HCT116 (cell line): ENCODE data around the gene SNRPA. TPM values are rescaled to one million over a fixed set of nuclear protein-coding genes. Genes with fewer than 3 reads are reported as not detected.

ENCODE experiments used
- ATAC-seq: fragments of 200-7000 bp; cut with Tn5 transposase; 2 replicates; pipeline ENCODE4 v1.9.1; 2020; ENCODE audit warnings: mild to moderate bottlenecking, moderate library complexity
- BruUV-seq: library from RNA; stranded (reverse); fragments of 400-500 nt; replicated peaks from 2 replicates; lab custom pipeline; 2021; lab: Mats Ljungman, UMichigan
- CTCF ChIA-PET: fragments of 300-600 bp; sonication (Branson Sonifier 250); formaldehyde crosslinking; loops from one replicate; lab custom pipeline; 2021; ENCODE audit warnings: antibody characterized with exemption; lab: Charles Lee
- POLR2A ChIA-PET: fragments of 300-600, 350-600 bp; sonication (Branson Sonifier 250); formaldehyde crosslinking; loops from one replicate; lab custom pipeline; 2021; ENCODE audit warnings: antibody characterized with exemption; lab: Charles Lee
- RAD21 ChIA-PET, 2 experiments: fragments of 300-600 bp; sonication (Branson Sonifier 250); formaldehyde crosslinking; loops; one replicate each; lab custom pipeline; 2023; ENCODE audit warnings: low total read pairs in 2 of 2; ENCODE audit not compliant: uncharacterized antibody in 2 of 2, unreplicated experiment in 2 of 2, low non-redundant PET in 1 of 2; lab: Charles Lee
- DNase-seq: peaks from one replicate; pipeline ENCODE4 v3.0.0-alpha.2; 2010; ENCODE audit warnings: low read depth, low spot score
- H2AFZ ChIP-seq: fragments of 200-600 bp; shearing (Covaris generic), sonication (generic); 2 replicates; pipeline ENCODE4 v1.6.1; 2017; ENCODE audit warnings: low read depth, mixed run types, mixed read lengths, antibody characterized with exemption, low read length; ENCODE audit not compliant: poor library complexity, severe bottlenecking
- H3K27ac ChIP-seq: 2 replicates; pipeline ENCODE4 v1.5.1; 2012; ENCODE audit warnings: low read depth, low read length
- H3K27me3 ChIP-seq: fragments of 200-600 bp; sonication (generic); 2 replicates; pipeline ENCODE4 v1.6.1; 2016; ENCODE audit warnings: mixed run types, low read length, mixed read lengths; ENCODE audit not compliant: insufficient read depth
- H3K36me3 ChIP-seq, 2 experiments: fragments of 200-500 bp in 1 of 2; fragments of 200-600 bp in 1 of 2; sonication (Bioruptor generic) in 1 of 2; sonication (generic) in 1 of 2; 2 replicates each; pipeline versions ENCODE4 v1.5.1 to v1.6.1; 2014 to 2016; ENCODE audit warnings: low read length in 2 of 2, inconsistent platforms in 1 of 2, mixed read lengths in 1 of 2, mixed run types in 1 of 2; ENCODE audit not compliant: insufficient read depth in 2 of 2, control insufficient read depth in 1 of 2
- H3K4me1 ChIP-seq, 2 experiments: fragments of 200-600 bp in 1 of 2; sonication (generic) in 1 of 2; 2 replicates each; pipeline versions ENCODE4 v1.5.1 to v1.6.1; 2012 to 2017; ENCODE audit warnings: low read length in 2 of 2, inconsistent platforms in 1 of 2, mild to moderate bottlenecking in 1 of 2, mixed read lengths in 1 of 2, mixed run types in 1 of 2, moderate library complexity in 1 of 2; ENCODE audit not compliant: insufficient read depth in 2 of 2, control insufficient read depth in 1 of 2
- H3K4me2 ChIP-seq: fragments of 200-600 bp; sonication (generic); 2 replicates; pipeline ENCODE4 v1.6.1; 2017; ENCODE audit warnings: mixed run types, low read length, mixed read lengths
- H3K4me3 ChIP-seq, 2 experiments: fragments of 200-600 bp in 1 of 2; sonication (generic) in 1 of 2; replicated peaks in 1 of 2; 2 replicates each; pipeline ENCODE4 v1.5.1; 2011 to 2016; ENCODE audit warnings: low read length in 2 of 2, control low read depth in 1 of 2, low read depth in 1 of 2, mild to moderate bottlenecking in 1 of 2, mixed read lengths in 1 of 2, mixed run types in 1 of 2
- H3K79me2 ChIP-seq: fragments of 200-600 bp; sonication (generic); 2 replicates; pipeline ENCODE4 v1.6.1; 2017; ENCODE audit warnings: mild to moderate bottlenecking, mixed run types, low read length, moderate library complexity, mixed read lengths; ENCODE audit not compliant: insufficient read depth
- H3K9ac ChIP-seq: fragments of 200-600 bp; sonication (generic); 2 replicates; pipeline ENCODE4 v1.6.1; 2016; ENCODE audit warnings: low read length, mixed read lengths
- H3K9me2 ChIP-seq: fragments of 200-600 bp; sonication (generic), shearing (Covaris generic); 2 replicates; pipeline ENCODE4 v1.6.1; 2017; ENCODE audit warnings: mixed run types, mild to moderate bottlenecking, moderate library complexity; ENCODE audit not compliant: insufficient read depth
- H3K9me3 ChIP-seq, 2 experiments: fragments of 200-500 bp in 1 of 2; fragments of 200-600 bp in 1 of 2; sonication (Bioruptor generic) in 1 of 2; sonication (generic) in 1 of 2; 2 replicates each; pipeline ENCODE4 v1.6.1; 2014 to 2017; ENCODE audit warnings: low read length in 2 of 2, mixed read lengths in 2 of 2, inconsistent platforms in 1 of 2, low read depth in 1 of 2, mild to moderate bottlenecking in 1 of 2, mixed run types in 1 of 2, moderate library complexity in 1 of 2; ENCODE audit not compliant: control insufficient read depth in 1 of 2, insufficient read depth in 1 of 2
- H4K20me1 ChIP-seq: fragments of 200-600 bp; sonication (generic), shearing (Covaris generic); 2 replicates; pipeline ENCODE4 v1.6.1; 2017; ENCODE audit warnings: mixed run types, mild to moderate bottlenecking, moderate library complexity; ENCODE audit not compliant: insufficient read depth
- EGR1 ChIP-seq: IDR thresholded peaks from 2 replicates; pipeline ENCODE4 v1.6.1; 2012; ENCODE audit warnings: low read depth
- ELF1 ChIP-seq: IDR thresholded peaks from 2 replicates; pipeline ENCODE4 v1.6.1; 2012; ENCODE audit warnings: low read depth, borderline replicate concordance
- EZH2phosphoT487 ChIP-seq: fragments of 200-600 bp; IDR thresholded peaks from 2 replicates; pipeline ENCODE4 v1.6.1; 2018; ENCODE audit warnings: antibody characterized with exemption, borderline replicate concordance
- FOSL1 ChIP-seq: IDR thresholded peaks from 2 replicates; pipeline ENCODE4 v1.6.1; 2012; ENCODE audit warnings: low read depth
- JUND ChIP-seq: IDR thresholded peaks from 2 replicates; pipeline ENCODE4 v1.6.1; 2012
- POLR2A ChIP-seq: IDR thresholded peaks from 2 replicates; pipeline ENCODE4 v1.7.0; 2011; ENCODE audit warnings: borderline replicate concordance; ENCODE audit not compliant: insufficient read depth, insufficient read length; ENCODE audit errors: extremely low read depth
- POLR2AphosphoS5 ChIP-seq: IDR thresholded peaks from 2 replicates; pipeline ENCODE4 v1.6.1; 2011; ENCODE audit warnings: mild to moderate bottlenecking, low read depth, low read length, moderate library complexity
- SIN3A ChIP-seq: IDR thresholded peaks from 2 replicates; pipeline ENCODE4 v1.6.1; 2012; ENCODE audit warnings: low read depth
- SP1 ChIP-seq: IDR thresholded peaks from 2 replicates; pipeline ENCODE4 v1.6.1; 2012; ENCODE audit warnings: low read depth
- SRF ChIP-seq: IDR thresholded peaks from 2 replicates; pipeline ENCODE4 v1.6.1; 2012; ENCODE audit warnings: low read depth
- TCF7L2 ChIP-seq: IDR thresholded peaks from 2 replicates; pipeline ENCODE4 v1.7.0; 2011; ENCODE audit warnings: borderline replicate concordance, inconsistent platforms; ENCODE audit not compliant: insufficient read depth, insufficient read length; ENCODE audit errors: extremely low read depth
- YY1 ChIP-seq: IDR thresholded peaks from 2 replicates; pipeline ENCODE4 v1.6.1; 2011; ENCODE audit warnings: low read length, low read depth, moderate library complexity, mild to moderate bottlenecking; ENCODE audit not compliant: insufficient replicate concordance; ENCODE audit errors: extremely low read depth
- ZBTB33 ChIP-seq: IDR thresholded peaks from 2 replicates; pipeline ENCODE4 v1.6.1; 2011; ENCODE audit warnings: mild to moderate bottlenecking, low read length, moderate library complexity; ENCODE audit not compliant: insufficient replicate concordance; ENCODE audit errors: extremely low read depth
- ZFX ChIP-seq: fragments of 450-650 bp; IDR thresholded peaks from 2 replicates; pipeline ENCODE4 v1.6.1; 2017
- intact Hi-C: fragments of 100-400 bp; cut with micrococcal nuclease; formaldehyde crosslinking; loops from 2 replicates; pipeline ENCODE4 v1.10.0; 2022
- total RNA-seq: library from RNA; stranded (reverse); gene quantifications from one replicate; pipeline ENCODE4 v1.2.1, GENCODE V29; 2021; ENCODE audit not compliant: unreplicated experiment
- TF ChIP-seq, protein P1 (sequence below): IDR thresholded peaks from 2 replicates; pipeline ENCODE4 v1.6.1; 2012; ENCODE audit warnings: low read depth
- TF ChIP-seq, protein P2 (sequence below): IDR thresholded peaks from 2 replicates; pipeline ENCODE4 v1.6.1; 2012

SNRPA gene
- total RNA-seq, 1 experiment from 2014 or later, result 170 TPM

DNA sequence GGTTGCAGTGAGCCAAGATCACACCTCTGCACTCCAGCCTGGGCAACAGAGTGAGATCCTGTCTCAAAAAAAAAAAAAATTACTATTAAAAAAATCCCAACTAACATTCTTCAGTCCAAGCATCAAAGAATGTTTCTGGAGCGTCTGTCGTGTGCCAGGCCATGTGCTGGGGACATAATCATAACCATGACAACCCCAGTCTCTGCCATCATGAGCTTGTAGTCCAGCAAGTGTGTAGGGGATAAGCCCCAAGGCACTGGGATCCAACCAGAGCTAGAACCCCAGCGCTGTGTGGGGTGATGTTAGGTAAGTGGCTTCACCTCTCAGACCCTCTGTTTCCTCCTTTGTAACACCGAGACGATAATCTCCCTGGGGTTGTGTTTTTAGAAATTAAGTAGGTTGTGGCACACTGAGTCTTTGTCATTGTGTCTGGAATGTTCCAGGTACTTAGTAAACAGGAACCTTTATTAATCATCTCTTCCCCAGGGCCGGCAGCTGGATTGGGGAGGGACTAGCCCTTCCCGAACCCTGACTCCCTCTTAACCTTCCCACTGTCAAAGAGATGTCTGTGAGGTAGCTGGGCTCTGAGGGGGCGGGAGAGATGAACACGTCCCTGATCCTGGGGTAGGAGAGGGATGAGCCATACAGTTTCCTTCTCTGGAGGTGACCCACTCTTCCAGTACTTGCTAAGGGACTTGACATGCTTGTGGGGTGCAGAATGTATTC is 28.9 kb upstream of the SNRPA start:
- H3K9ac ChIP-seq, result no peak overlapping the region
- no peaks in the 10 kb centered on the region for H4K20me1 ChIP-seq
- intact Hi-C loops, result no loop called here
- H3K9me3 ChIP-seq, result no peaks in the 10 kb centered on the region
- H3K4me2 ChIP-seq, result no peak overlapping the region
- POLR2A ChIA-PET, result interaction anchor here (1.2 kb wide), 1 partner anchor 28 kb away, joined by 4 read pairs; the partner anchor contains the start of genes ACTMAP and SNRPA
- TF ChIP-seq SIN3A (no peak), JUND (no peak), SP1 (no peak), TCF7L2 (no peak), ZBTB33 (no peak), FOSL1 (no peak), YY1 (no peak), POLR2A (no peak), ZFX (no peak), EGR1 (no peak), SRF (no peak), ELF1 (no peak), EZH2phosphoT487 (no peak), POLR2AphosphoS5 (no peak)
- TF ChIP-seq, protein P1, sequence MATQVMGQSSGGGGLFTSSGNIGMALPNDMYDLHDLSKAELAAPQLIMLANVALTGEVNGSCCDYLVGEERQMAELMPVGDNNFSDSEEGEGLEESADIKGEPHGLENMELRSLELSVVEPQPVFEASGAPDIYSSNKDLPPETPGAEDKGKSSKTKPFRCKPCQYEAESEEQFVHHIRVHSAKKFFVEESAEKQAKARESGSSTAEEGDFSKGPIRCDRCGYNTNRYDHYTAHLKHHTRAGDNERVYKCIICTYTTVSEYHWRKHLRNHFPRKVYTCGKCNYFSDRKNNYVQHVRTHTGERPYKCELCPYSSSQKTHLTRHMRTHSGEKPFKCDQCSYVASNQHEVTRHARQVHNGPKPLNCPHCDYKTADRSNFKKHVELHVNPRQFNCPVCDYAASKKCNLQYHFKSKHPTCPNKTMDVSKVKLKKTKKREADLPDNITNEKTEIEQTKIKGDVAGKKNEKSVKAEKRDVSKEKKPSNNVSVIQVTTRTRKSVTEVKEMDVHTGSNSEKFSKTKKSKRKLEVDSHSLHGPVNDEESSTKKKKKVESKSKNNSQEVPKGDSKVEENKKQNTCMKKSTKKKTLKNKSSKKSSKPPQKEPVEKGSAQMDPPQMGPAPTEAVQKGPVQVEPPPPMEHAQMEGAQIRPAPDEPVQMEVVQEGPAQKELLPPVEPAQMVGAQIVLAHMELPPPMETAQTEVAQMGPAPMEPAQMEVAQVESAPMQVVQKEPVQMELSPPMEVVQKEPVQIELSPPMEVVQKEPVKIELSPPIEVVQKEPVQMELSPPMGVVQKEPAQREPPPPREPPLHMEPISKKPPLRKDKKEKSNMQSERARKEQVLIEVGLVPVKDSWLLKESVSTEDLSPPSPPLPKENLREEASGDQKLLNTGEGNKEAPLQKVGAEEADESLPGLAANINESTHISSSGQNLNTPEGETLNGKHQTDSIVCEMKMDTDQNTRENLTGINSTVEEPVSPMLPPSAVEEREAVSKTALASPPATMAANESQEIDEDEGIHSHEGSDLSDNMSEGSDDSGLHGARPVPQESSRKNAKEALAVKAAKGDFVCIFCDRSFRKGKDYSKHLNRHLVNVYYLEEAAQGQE, result no peak
- TF ChIP-seq, protein P2, sequence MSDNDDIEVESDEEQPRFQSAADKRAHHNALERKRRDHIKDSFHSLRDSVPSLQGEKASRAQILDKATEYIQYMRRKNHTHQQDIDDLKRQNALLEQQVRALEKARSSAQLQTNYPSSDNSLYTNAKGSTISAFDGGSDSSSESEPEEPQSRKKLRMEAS, result no peak
- H3K4me1 ChIP-seq, result peaks cover 9 to 41% of the 10 kb centered on the region in 2 experiments
- DNase-seq (no peak), ATAC-seq (no peak)
- BruUV-seq, result no TSS peak
- H3K27ac ChIP-seq, result no peak overlapping the region
- no peak overlapping the region for H3K4me3 ChIP-seq
- RAD21 ChIA-PET, result no interaction called here
- peaks cover 5 to 33% of the 10 kb centered on the region in 2 experiments for H3K36me3 ChIP-seq
- H2AFZ ChIP-seq, result no peak overlapping the region
- CTCF ChIA-PET, result no interaction called here
- no peaks in the 10 kb centered on the region for H3K27me3 ChIP-seq
- peaks cover 72% of the 10 kb centered on the region for H3K79me2 ChIP-seq
- H3K9me2 ChIP-seq, result no peaks in the 10 kb centered on the region
